ENCODE data around the gene ANKRD9. TPM values are rescaled to one million over a fixed set of nuclear protein-coding genes. Genes with fewer than 3 reads are reported as not detected.

ANKRD9 gene
- total RNA-seq, 2 experiments from 2014 or later = 15.0 to 16.9 TPM

DNA sequence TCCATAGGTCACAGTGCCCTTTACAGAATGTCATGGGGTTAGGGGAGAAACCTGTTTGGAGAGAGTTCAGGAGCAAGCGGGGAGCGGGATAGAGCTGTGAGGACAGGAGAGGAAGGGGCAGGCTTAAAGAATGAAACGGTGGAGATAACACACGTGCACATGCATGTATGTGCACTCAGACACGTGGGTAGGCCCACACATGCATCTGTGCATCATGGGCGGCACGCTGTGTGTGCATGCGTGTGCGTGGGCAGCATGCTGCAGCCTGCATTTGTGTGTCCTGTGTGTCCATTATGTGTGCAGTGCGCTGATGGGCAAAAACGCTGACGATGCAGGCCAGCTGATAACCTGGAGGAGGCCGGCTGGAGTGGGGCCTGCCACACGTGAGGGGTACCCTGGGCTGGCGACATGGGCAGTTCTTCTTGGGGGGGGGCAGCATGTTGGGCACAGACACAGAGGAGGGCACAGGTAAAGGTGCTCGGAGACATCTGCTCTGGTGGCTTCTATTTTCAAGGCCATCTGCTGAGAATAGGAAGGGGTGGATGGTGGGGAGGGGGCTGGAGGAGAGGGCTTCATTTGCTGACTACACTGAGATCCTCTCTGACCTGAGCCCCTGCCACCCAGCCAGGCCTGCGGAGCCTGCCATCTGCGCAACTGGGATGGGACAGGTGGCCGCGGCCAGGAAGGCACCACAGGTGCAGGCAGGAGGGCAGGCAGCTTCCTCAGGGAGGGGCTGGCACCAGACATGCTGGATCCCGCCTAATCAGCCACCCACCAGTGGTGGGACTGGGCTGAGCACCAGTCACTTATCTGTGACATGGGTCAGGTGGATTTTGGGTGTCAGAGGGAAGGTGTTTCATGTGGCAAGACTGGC lies 4.6 kb upstream of the ANKRD9 start:
- ATAC-seq = no peak
- H3K9me3 Mint-ChIP-seq = no peaks in the 10 kb centered on the region
- H3K27me3 Mint-ChIP-seq = no peaks in the 10 kb centered on the region
- H3K4me3 Mint-ChIP-seq = no peak overlapping the region
- ChIA-PET CTCF (interaction anchor here (0.6 kb wide), 1 partner anchor 336 kb away, joined by 3 read pairs; no protein-coding TSS in a partner anchor), POLR2A (interaction anchor here (1.5 kb wide), 1 partner anchor 12 kb away, joined by 3 read pairs; no protein-coding TSS in a partner anchor)
- no peak overlapping the region for H3K27ac Mint-ChIP-seq
- H3K36me3 Mint-ChIP-seq (ENCODE audit: low read depth) = no peaks in the 10 kb centered on the region
- peaks cover 11% of the 10 kb centered on the region for H3K4me1 Mint-ChIP-seq (ENCODE audit: low read depth)
- intact Hi-C loops (cut with micrococcal nuclease) = no loop called here
- no peak for DNase-seq
- no peak for TF ChIP-seq CTCF (IDR thresholded peaks at IDR 0.05)

GRCh38 chr14:102512793-102513300 lies 3.3 kb upstream of the ANKRD9 start:
- ChIA-PET POLR2A (no interaction called here), CTCF (no interaction called here)
- DNase-seq (no peak), ATAC-seq (no peak)
- no peak overlapping the region for H3K4me3 Mint-ChIP-seq
- peaks cover 2% of the 10 kb centered on the region for H3K36me3 Mint-ChIP-seq (ENCODE audit: low read depth)
- TF ChIP-seq CTCF (IDR thresholded peaks at IDR 0.05) = no peak
- H3K27me3 Mint-ChIP-seq = no peaks in the 10 kb centered on the region
- H3K9me3 Mint-ChIP-seq = no peaks in the 10 kb centered on the region
- H3K4me1 Mint-ChIP-seq (ENCODE audit: low read depth) = peaks cover 15% of the 10 kb centered on the region
- no peak overlapping the region for H3K27ac Mint-ChIP-seq
- intact Hi-C loops (cut with micrococcal nuclease) = no loop called here

GRCh38 chr14:102511538-102511937 lies 2.0 kb upstream of the ANKRD9 start:
- no peak for ATAC-seq
- intact Hi-C loops (cut with micrococcal nuclease) = no loop called here
- no peaks in the 10 kb centered on the region for H3K9me3 Mint-ChIP-seq
- ChIA-PET CTCF (interaction anchor here (3.1 kb wide), 1 partner anchor 74 kb away, joined by 16 read pairs; no protein-coding TSS in a partner anchor), POLR2A (interaction anchor here (1.1 kb wide), 1 partner anchor 80 kb away, joined by 3 read pairs; no protein-coding TSS in a partner anchor)
- no peak for TF ChIP-seq CTCF (IDR thresholded peaks at IDR 0.05)
- DNase-seq = no peak
- H3K36me3 Mint-ChIP-seq (ENCODE audit: low read depth) = peaks cover 5% of the 10 kb centered on the region
- H3K4me1 Mint-ChIP-seq (ENCODE audit: low read depth) = peaks cover 15% of the 10 kb centered on the region
- no peak overlapping the region for H3K27ac Mint-ChIP-seq
- no peaks in the 10 kb centered on the region for H3K27me3 Mint-ChIP-seq
- no peak overlapping the region for H3K4me3 Mint-ChIP-seq

DNA sequence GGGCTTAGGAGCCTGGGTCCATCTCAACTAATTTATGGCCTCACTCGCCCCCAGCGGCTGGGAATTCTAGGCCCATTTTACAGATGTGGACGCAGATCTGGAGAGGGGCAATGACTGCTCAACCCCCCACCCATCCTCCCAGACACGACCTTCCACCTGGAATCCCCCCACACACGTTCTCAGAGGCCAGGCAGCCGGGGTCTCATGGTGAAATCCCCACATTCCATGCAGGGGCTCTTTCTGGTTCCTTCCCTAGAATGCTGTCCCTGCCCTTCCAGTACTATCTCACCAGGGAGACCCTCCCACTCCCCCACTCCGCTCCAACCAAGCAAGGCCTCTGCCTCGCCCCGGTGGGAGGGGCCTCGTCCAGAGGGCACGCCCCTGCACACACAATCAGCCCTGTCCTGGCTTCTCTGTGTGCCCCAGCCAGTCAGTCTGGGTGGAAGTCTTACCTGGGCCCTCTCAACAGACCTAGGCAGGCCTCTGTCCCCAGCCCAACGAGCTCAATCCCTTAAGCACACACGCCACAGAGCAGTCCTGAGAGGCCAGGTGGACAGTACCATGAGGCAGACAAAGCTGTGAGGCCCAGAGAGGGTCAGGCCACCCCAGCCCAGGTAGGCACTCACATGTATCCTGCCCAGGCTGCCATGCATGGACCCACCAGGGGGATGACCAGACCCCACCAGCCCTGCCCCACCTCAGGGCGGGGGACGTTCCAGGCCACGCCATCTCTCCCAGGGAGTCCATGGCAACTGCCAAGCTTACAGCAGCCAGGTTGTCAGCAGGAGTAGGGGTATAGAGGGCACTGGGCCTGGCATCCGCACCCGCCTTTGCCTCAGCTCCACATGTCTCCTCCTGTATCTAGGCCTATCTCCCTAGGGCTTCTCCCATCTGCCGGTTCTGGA lies 1.3 kb upstream of the ANKRD9 start:
- Mint-ChIP-seq H3K27ac (peak overlapping the region; percentile 30), H3K4me1 (ENCODE audit: low read depth) (peaks cover 12% of the 10 kb centered on the region), H3K36me3 (ENCODE audit: low read depth) (peaks cover 5% of the 10 kb centered on the region), H3K9me3 (no peaks in the 10 kb centered on the region), H3K27me3 (no peaks in the 10 kb centered on the region), H3K4me3 (peak overlapping the region; percentile 80)
- no peak for TF ChIP-seq CTCF (IDR thresholded peaks at IDR 0.05)
- ChIA-PET POLR2A (interaction anchor here (1.1 to 1.2 kb wide), 2 partner anchors 14 to 81 kb away, joined by 3 to 5 read pairs; no protein-coding TSS in a partner anchor), CTCF (interaction anchor here (0.5 to 3.1 kb wide), 3 partner anchors 73 to 552 kb away, joined by 3 to 16 read pairs (median 4); no protein-coding TSS in a partner anchor)
- ATAC-seq (peak; percentile 18), DNase-seq (peak; percentile 55)
- intact Hi-C loops (cut with micrococcal nuclease) = no loop called here

Data from activated CD8-positive, alpha-beta T cell treated with anti-CD3 and anti-CD28 coated beads for 36 hours (primary cell).